ENCODE results near the gene TBCEL.
"Not testable (repeated sequence)": the region's sequence is repeated elsewhere in the genome, so short reads cannot be mapped to it uniquely, and the experiment has no call there.

Gene TBCEL

DNA sequence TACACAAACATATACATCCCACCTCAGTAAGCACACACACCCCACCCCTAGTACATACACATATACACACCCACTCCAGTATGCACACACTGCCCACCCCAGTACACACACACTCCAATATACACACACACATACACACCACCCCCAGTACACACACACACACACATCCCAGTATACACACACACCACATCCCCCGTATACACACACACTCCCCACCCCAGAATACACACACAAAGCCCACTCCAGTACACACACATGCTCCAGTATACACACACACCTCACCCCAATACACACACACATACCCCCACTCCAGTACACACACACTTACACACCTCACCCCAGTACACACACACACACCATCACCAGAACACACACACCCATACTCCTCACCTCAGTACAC lies 84.5 kb downstream of the TBCEL start:
- DNase-seq (ENCODE audit: low spot score) = no peak

DNA sequence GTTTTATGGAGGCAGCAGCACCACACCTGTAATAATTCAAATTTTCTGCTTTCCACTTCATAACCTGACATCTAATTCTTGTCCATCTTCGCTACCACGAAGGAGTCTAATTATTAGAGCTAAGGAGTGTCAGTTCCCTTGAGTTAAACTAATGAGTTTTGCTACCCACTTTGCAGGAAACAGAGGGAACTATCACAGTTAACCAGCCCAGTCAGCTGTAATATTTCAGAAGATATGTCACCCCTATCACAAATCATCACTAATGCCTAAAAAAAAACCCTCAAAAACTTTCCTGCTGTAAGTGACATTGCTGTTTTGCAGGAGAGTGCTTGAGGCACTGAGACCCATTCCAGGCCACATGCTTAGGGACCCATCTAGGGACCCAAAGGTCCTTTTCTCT lies 85.6 kb downstream of the TBCEL start:
- no peak for DNase-seq (ENCODE audit: low spot score)

DNA sequence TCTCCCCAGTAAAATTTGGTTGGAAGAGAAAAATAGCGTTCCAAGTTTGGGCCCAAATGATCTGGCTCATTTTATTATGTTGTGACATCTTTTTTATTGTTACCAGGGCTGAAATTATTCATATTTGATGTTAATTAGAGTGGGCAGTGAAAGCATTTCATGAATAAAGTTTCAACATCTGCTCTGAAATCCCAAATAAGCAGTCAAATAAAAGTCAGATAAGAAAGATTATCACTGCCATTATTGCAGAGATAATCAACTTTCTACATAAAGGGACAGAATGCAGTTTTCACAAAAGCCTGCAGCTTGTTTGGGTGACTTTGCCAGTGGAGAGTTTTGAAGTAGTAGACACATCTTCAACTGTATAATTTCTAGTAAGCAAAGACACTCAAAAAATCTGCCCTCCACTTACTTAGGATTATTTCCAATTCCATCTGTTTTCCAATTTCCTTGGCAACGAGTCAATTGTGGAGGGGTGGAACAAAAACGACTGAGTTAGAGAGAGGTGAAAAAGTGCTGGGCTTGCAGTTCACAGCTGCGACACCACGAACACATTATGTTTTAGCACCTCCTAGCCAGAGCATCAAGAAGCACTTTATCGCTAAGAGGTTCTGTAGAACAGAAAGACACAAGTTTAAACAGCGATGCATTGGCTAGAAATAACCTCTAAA lies 86.1 kb downstream of the TBCEL start:
- no peak for DNase-seq (ENCODE audit: low spot score)

DNA sequence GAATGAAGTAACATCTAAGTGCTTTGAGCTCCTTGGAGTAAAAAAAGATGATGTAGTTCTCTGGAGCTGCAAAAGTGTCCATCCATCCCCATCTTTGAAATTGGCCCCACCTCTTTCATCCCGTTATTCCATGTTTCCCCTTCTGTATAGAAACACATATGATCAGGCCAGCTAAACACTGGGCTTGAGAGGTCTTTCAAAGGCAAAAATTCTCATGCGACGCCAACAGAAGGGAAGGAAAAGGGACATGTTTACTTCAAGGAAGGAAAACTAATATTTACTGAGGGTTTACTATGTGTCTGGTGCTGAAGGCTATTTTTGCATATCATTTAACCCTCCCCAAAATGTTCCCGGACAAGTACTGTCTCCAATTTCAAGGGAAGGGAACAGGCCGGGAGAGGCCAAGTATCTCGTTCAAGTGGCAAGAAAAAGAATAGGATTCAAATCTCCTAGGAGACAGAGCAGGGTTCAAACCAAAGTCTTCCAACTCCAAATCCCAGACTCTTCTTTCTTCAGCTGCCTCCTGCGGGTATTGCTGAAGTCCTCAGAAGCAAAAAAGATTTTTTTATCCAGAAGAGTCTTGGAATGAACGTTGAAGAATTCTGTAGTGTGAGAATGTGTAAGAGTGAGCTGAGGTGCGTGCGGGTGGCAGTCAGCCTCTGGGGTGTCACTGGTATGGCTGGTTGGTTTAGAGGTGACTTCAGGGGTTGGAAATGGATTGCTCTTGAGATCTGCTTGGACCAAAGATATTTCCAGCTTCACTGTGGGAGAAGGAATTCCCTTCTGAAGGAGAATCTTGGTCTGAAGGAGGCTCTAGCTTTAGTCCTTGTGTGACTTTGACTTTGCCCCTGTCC lies 87.2 kb downstream of the TBCEL start:
- DNase-seq (ENCODE audit: low spot score) = no peak

DNA sequence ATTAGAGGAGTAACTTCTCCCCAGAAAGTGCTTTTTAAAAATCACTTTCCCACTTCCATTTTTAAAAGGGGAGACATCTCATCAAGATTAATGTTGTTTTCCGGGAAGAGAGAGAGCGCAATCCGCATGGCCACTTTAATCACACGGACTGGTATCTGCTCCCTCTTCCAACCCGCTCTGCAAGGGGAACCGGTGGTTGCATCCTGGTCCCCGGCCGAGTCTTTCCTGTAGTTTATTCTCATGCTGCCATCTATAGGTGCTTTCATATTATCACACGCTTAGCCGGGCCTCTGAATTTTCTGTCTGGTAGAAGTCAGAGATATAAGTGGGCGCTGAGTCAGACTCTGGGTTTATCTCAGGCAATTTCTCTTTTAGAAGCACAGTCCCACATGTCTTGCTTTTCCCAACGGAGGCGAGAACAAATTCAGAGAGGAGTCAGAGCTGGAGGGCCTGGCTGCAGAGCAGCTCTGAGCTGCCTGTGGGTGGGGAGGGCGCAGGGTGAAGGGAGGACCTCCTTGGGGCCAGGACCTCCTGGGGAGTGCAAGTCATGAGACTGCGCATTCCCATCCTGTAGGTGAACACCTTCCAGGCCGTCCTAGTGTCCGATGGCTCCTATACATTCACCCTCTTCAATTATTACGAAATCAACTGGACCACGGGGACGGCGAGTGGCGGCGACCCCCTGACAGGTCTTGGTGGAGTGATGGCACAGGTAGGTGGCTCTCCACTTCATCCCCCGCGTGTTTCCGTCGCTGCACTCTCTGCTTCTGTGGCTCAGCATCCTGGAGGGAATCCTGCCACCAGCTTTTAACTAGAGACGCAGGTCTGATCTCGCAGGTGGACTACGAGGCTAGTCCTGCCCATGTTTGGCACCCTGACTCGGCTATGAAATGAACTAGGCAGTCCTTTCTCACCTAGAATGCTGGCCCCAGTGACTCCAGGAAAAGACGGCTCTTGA lies 88.9 kb downstream of the TBCEL start:
- peak; percentile 61 for DNase-seq (ENCODE audit: low spot score)

DNA sequence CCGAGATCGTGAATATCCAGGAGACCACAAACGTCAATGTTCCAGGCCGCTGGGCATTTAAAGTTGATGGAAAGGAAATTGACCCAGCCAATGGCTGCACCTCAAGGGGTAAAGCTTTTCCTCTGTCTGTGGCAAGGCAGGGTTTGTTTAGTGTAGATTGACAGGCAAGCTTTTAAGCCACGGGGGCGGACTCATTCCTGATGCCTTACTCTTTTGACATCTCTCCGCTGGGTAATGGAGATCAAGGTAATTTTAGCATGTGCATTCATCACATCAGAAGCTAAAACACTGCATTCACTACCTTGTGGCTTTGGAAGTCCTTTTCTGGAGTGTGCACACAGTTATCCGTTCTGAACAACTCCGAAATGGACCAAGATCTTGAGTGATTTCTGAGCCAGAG lies 89.7 kb downstream of the TBCEL start:
- no peak for DNase-seq (ENCODE audit: low spot score)

DNA sequence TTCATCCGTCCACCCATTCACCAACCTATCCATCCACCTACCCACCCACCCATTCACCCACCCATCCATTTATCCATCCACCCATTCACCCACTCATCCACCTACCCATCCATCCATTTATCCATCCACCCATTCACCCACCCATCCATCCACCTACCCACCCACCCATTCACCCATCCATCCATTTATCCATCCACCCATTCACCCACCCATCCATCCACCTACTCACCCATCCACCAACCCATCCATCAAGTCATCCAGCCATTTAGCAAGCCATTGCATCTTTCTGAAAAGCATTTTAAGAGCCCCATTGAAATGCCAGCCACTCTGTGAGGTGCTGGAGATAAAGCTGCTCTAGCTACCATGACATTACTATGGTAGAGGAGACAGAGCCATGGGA lies 91.1 kb downstream of the TBCEL start:
- not testable (repeated sequence) for DNase-seq (ENCODE audit: low spot score)

DNA sequence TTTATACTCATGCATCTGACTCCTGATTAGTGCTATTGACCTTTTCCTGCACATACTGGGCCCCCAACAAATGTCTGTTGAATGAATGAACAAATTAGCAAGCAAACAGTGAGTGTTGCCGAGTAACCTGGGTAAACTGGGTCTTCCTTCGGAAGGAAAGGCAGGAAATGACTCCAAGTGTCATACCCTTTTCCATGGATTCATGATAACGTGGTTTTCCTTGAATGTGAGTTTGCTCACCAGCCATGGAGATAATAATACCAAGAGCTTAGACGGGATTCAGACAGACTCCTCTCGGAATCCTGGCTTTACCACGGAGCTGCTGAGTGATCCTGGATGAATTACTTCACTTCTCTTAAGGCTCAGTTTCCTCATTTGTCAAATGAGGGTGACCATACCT lies 93.9 kb downstream of the TBCEL start:
- no peak for DNase-seq (ENCODE audit: low spot score)

DNA sequence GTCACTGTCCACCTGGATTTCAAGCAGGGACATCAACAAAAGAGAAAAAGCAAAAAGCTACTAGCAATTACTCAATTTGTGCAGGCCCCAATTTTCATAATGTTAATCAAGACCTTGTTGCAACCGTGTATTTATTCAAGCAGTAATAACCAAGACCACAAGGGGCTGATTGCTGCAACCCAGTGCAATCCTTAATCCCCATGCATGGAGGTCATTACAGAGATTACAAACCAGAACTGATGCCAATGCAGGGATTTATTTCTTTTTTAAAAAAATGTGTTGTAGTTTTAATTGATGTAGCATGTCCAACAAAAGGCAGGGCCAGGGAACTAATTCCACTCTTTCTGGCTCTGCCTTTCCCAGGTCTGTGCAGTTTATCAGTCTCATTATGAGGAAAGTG lies 95.5 kb downstream of the TBCEL start:
- no peak for DNase-seq (ENCODE audit: low spot score)

DNA sequence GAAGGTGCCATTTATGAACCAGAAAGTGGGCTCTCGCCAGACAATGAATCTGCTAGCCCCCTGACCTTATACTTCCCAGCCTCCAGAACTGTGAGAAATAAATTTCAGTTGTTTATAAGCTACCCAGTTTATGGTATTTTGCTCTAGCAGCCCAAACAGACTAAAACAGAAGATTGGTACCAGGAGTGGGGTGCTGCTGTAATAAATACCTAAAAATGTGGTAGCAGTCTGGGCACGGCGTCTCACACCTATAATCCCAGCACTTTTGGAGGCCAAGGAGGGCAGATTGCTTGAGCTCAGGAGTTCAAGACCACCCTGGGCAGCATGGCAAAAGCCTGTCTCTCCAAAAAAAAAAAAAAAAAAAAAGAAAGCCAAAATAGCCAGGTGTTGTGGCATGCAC lies 98.4 kb downstream of the TBCEL start:
- no peak for DNase-seq (ENCODE audit: low spot score)

DNA sequence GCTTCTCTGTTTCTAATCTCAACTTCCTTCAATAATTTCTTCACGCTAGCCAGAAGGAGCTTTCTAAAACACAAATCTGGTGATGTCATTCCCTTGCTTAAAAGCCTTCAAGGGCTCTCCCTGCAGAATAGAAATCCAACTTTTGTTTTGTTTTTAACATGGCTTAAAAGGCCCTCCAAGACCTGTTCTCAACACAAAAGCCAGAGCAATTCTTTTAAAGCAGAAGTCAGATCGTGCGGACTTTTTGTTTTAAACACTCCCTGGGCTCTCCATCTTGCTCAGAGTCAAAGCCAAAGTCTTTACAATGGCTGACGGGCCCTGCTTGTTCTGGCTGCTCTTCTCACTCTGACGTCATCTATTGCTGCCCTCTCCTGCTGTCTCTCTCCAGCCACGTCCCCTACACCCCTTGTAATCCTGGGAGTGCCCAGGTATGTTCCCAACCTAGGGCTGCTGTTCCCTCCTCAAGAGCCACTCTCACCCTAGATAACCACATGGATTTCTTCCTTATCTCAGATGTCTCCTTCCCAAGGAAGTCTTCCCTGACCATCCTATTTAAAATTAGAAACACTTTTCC lies 99.7 kb downstream of the TBCEL start:
- no peak for DNase-seq (ENCODE audit: low spot score)

DNA sequence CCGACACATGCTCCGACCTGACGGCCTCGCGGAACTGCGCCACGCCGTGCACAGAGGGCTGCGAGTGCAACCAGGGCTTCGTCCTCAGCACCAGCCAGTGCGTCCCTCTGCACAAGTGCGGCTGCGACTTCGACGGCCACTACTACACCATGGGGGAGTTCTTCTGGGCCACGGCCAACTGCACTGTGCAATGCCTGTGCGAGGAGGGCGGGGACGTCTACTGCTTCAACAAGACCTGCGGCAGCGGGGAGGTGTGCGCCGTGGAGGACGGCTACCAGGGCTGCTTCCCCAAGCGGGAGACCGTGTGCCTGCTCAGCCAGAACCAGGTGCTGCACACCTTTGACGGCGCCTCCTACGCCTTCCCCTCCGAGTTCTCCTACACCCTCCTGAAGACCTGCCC lies 103.9 kb downstream of the TBCEL start:
- DNase-seq (ENCODE audit: low spot score) = no peak

DNA sequence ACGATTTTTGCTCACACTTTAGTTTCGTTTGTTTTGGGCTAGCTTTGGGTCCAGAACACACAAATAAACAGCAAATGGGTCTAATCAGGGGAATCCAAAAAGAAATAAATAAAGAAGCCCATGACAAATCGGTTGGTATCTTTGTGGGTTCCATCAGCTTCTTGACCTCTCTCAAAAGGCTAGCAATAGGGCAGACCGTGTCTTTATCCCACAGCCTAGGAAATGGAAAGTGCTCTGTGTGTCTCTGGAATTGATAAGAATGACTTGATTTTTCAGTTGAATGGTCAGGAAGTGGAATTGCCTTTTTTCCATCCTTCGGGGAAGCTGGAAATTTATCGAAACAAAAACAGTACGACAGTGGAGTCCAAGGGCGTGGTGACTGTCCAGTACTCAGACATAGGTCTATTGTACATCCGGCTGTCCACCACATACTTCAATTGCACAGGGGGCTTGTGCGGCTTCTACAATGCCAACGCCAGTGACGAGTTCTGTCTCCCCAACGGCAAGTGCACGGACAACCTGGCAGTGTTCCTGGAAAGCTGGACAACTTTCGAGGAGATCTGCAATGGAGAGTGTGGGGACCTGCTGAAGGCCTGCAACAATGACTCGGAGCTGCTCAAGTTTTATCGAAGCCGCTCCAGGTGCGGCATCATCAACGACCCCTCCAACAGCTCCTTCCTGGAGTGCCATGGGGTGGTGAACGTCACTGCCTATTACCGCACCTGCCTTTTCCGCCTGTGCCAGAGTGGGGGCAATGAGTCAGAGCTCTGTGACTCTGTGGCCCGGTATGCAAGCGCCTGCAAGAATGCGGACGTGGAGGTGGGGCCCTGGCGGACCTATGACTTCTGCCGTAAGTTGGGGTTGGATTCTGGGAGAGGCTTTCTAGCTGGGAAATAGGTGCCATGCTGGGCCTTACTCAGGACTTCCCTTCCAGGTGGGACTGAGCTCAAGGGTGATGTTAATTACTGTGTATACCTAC lies 105.7 kb downstream of the TBCEL start:
- no peak for DNase-seq (ENCODE audit: low spot score)

DNA sequence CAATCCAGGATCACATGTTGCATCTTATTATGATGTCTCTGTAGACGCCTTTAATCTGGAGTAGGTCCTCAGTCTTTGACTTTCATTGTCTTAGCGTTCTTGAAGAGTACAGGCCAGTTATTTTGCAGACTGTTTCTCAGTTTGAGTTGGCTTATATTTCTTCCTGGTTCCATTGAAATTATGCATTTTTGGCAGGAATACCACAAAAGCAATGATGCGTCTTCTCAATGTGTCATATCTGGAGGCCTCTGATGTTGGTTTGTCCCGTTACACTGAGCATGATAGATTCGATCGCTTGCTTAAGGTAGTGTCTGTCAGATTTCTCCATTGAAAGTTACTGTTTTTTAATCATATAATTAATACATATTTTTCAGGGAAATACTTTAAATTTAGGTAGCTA lies 107.8 kb downstream of the TBCEL start:
- no peak for DNase-seq (ENCODE audit: low spot score)

DNA sequence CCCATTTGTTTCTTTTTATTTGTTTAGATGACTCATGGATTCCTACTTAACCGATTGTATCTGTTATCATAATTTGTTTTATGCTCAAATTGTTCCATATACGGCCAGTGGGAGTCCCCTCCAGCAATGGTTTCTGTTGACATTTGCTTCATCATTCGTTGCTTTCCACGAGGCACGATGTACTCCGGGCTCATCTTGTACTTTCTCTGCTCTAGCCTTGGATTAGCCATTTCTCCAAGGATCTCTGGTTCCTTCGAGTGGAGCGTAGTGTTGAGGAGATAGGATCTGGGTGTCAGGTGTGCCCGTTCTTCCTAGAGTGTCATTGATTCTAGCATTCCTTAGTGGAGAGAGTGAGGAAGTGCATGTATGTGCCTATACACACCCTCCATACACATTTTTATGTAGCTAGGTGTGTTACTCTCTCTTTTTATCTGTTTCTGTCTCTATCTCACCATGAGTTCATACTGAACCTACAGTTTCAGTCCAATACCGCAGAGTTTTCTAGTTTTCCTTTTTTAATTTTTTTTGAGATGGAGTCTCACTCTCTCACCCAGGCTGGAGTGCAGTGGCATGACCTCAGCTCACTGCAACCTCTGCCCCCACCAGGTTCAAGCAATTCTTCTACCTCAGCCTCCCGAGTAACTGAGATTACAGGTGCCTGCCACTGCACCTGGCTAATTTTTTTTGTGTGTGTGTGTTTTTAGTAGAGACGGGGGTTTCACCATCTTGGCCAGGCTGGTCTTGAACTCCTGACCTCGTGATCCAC lies 108.5 kb downstream of the TBCEL start:
- DNase-seq (ENCODE audit: low spot score) = no peak

DNA sequence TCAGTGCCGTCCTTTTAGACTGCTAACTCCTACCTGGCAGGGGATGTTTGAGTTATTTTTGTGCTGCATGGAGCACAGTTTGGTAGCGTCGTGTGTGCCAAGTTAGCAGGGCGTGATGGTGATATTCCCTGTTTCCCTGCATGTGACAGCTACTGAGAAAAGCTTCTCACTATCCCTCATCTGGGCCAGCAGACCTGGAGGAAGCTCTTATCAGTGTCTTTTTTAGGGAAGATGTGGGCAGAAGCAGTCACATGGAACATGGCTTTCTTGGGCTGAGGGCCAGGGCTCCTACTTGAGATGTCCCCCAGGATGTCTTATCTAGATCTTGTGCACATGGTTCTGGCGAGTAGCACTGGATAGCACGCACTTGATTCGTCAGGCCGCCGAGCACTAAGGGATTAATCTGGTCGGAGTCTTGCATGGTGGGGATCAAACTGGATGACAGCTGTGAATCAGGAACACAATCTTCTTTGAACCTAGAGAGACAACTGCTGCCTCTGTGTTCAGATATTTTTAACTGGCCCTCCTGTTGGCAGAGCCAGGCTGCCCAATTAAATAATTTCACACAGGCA lies 110.9 kb downstream of the TBCEL start:
- DNase-seq (ENCODE audit: low spot score) = no peak

DNA sequence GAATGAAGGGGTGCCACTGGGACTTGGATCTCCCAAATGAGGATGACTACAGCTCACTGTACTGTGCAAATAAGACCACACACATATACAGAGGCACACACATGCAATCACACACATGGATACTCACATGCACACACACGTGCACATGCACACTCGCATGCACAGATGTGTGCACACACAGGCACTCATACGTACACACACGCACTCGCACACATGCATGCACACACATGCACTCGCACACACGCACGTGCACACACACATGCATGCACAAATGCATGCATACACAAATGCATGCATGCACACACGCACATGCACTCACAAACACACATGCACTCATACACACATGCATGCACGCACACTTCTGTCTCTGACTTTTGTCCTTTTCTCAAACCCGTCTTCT lies 113.1 kb downstream of the TBCEL start:
- DNase-seq (ENCODE audit: low spot score) = no peak

DNA sequence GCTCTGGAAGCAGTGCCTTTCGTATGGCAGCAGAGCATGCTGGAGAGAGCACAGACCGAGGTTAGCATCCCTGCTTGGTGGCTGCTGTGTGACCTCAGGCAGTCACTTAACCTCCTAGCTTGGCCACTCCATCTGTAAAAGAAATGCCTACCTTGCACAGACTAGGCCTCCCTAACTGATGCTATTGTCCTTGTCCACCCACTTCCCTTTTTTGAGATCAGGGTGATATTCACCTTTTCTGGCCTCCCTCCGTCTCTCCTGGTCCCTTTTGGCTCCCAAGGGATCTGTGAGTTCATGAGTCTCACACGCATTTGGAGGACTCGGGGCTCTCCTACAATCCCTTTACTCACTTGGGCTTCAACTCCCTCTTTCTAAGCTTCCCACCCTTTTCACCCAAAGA lies 114.4 kb downstream of the TBCEL start:
- DNase-seq (ENCODE audit: low spot score) = no peak

DNA sequence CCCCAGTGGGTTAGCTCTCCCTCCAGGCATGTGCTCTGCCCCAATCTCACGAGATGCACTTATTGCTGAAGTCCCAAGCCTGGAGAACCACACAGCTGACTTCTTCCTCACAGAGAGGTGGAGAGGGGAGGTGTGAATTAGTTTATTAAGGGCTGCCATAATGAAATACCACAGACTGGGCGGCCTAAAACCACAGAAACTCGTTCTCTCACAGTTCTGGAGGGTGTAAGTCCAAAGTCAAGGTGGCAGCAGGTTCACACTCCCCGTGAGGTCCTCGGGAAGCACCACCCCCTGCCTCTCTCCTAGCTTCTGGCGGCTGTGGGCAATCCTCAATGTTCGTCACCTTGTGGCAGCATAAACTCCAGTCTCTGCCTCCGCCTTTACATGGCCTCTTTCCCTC lies 116.5 kb downstream of the TBCEL start:
- DNase-seq (ENCODE audit: low spot score) = no peak

All from globus pallidus (tissue), 1 donor.